GM12891 (cell line): Measurements from ENCODE around the gene IRAK1BP1.

Experiments used
- POLR2A ChIP-seq: IDR thresholded peaks from 2 replicates; pipeline ENCODE4 v1.6.1; 2011; ENCODE audit warnings: low read depth, low read length, control low read depth
- POLR2AphosphoS5 ChIP-seq: IDR thresholded peaks from 2 replicates; pipeline ENCODE4 v1.6.1; 2011; ENCODE audit warnings: low read depth, low read length, control low read depth
- SPI1 ChIP-seq: IDR thresholded peaks from 2 replicates; pipeline ENCODE4 v1.6.1; 2011; ENCODE audit warnings: low read depth, low read length, control low read depth
- TAF1 ChIP-seq: IDR thresholded peaks from 2 replicates; pipeline ENCODE4 v1.6.1; 2011; ENCODE audit warnings: low read depth, low read length, control low read depth

GRCh38 chr6:78832091-78832808 is 35.1 kb upstream of the IRAK1BP1 start:
- TF ChIP-seq POLR2A (no peak), POLR2AphosphoS5 (no peak), SPI1 (no peak), TAF1 (no peak)
